Osteoblast (primary cell): ENCODE data around the gene PML. TPM values are rescaled to one million over a fixed set of nuclear protein-coding genes. Genes with fewer than 3 reads are reported as not detected.

Experiments used
- DNase-seq: peaks from one replicate; pipeline ENCODE4 v3.0.0; 2011; ENCODE audit warnings: low spot score, mixed read lengths; ENCODE audit not compliant: insufficient read length; ENCODE audit errors: missing footprints
- H2AFZ ChIP-seq: 2 replicates; pipeline ENCODE4 v1.6.0; 2011; ENCODE audit warnings: mild to moderate bottlenecking, low read length
- H3K27ac ChIP-seq: 2 replicates; pipeline ENCODE4 v1.5.1; 2011; ENCODE audit warnings: mild to moderate bottlenecking, low read depth, low read length, moderate library complexity
- H3K27me3 ChIP-seq: 2 replicates; pipeline ENCODE4 v1.6.0; 2012; ENCODE audit warnings: mild to moderate bottlenecking, control low read depth, inconsistent platforms, low read length, moderate library complexity; ENCODE audit not compliant: insufficient read depth
- H3K36me3 ChIP-seq: 2 replicates; pipeline ENCODE4 v1.5.1; 2011; ENCODE audit warnings: mild to moderate bottlenecking, low read length, control low read depth, moderate library complexity; ENCODE audit not compliant: insufficient read depth
- H3K4me1 ChIP-seq: 2 replicates; pipeline ENCODE4 v1.5.1; 2011; ENCODE audit warnings: mild to moderate bottlenecking, low read length, control low read depth, moderate library complexity; ENCODE audit not compliant: insufficient read depth
- H3K4me2 ChIP-seq: 2 replicates; pipeline ENCODE4 v1.6.0; 2011; ENCODE audit warnings: mild to moderate bottlenecking, low read length; ENCODE audit not compliant: insufficient read depth
- H3K4me3 ChIP-seq: fragments of 200-600 bp; sonication (generic); 3 replicates; pipeline ENCODE4 v1.5.1; 2012; ENCODE audit warnings: mild to moderate bottlenecking, low read length, inconsistent platforms; ENCODE audit not compliant: insufficient read depth
- H3K79me2 ChIP-seq: 2 replicates; pipeline ENCODE4 v1.6.0; 2012; ENCODE audit warnings: mild to moderate bottlenecking, low read length, control low read depth, inconsistent platforms; ENCODE audit not compliant: insufficient read depth
- H3K9me3 ChIP-seq: 2 replicates; pipeline ENCODE4 v1.5.1; 2011; ENCODE audit warnings: low read depth, low read length, control low read depth
- H4K20me1 ChIP-seq: 2 replicates; pipeline ENCODE4 v1.6.0; 2012; ENCODE audit warnings: mild to moderate bottlenecking, low read length, control low read depth; ENCODE audit not compliant: insufficient read depth
- CTCF ChIP-seq: IDR thresholded peaks from 2 replicates; pipeline ENCODE4 v1.5.1; 2011; ENCODE audit warnings: mild to moderate bottlenecking, low read depth, low read length, moderate library complexity; ENCODE audit errors: extremely low read depth
- total RNA-seq: library from RNA; depleted of rRNA; stranded (reverse); fragments of >200 nt; gene quantifications from 2 replicates; pipeline ENCODE4 v1.2.3, GENCODE V29; 2012

PML gene
- total RNA-seq, 1 donor = 46.7 TPM

- TF ChIP-seq CTCF = no peak
- peak; percentile 27 for DNase-seq
- H3K27me3 ChIP-seq = no peaks in the 10 kb centered on the region
- H3K4me3 ChIP-seq = no peak overlapping the region
- no peaks in the 10 kb centered on the region for H4K20me1 ChIP-seq
- H3K27ac ChIP-seq = peak overlapping the region; percentile 6
- no peaks in the 10 kb centered on the region for H3K79me2 ChIP-seq
- H2AFZ ChIP-seq = no peak overlapping the region
- H3K36me3 ChIP-seq = peaks cover 22% of the 10 kb centered on the region
- H3K9me3 ChIP-seq = no peaks in the 10 kb centered on the region
- no peak overlapping the region for H3K4me2 ChIP-seq
- peaks cover 53% of the 10 kb centered on the region for H3K4me1 ChIP-seq
Observed at GRCh38 chr15:73955326-73955725, 39.2 kb upstream of the PML start.

- Histone ChIP-seq H3K4me2 (peak overlapping the region; percentile 25), H3K9me3 (no peaks in the 10 kb centered on the region), H3K36me3 (peaks cover 18% of the 10 kb centered on the region), H3K79me2 (no peaks in the 10 kb centered on the region), H3K4me3 (no peak overlapping the region), H3K27me3 (no peaks in the 10 kb centered on the region), H3K27ac (peak overlapping the region; percentile 73), H3K4me1 (peaks cover 46% of the 10 kb centered on the region), H4K20me1 (no peaks in the 10 kb centered on the region), H2AFZ (no peak overlapping the region)
- peak; percentile 77 for DNase-seq
- TF ChIP-seq CTCF = no peak
Observed at GRCh38 chr15:73955861-73956742, 38.4 kb upstream of the PML start.

GRCh38 chr15:73956743-73957135, 37.8 kb upstream of the PML start:
- no peaks in the 10 kb centered on the region for H3K79me2 ChIP-seq

More at GRCh38 chr15:73956743-73957135, 37.8 kb upstream of the PML start:
- no peak for TF ChIP-seq CTCF
- Histone ChIP-seq H2AFZ (no peak overlapping the region), H4K20me1 (no peaks in the 10 kb centered on the region), H3K4me2 (peak overlapping the region; percentile 25), H3K9me3 (no peaks in the 10 kb centered on the region), H3K27ac (peak overlapping the region; percentile 73), H3K36me3 (peaks cover 16% of the 10 kb centered on the region), H3K4me3 (no peak overlapping the region), H3K4me1 (peaks cover 40% of the 10 kb centered on the region), H3K27me3 (no peaks in the 10 kb centered on the region)
- DNase-seq = peak; percentile 98
